Endothelial cell (in vitro differentiated cells): ENCODE measurements around the gene ATP1A4. TPM values are rescaled to one million over a fixed set of nuclear protein-coding genes. Genes with fewer than 3 reads are reported as not detected.

Experiments used
- DNase-seq: peaks from one replicate; pipeline ENCODE4 v3.0.0; 2021; ENCODE audit warnings: low spot score
- H3K27ac Mint-ChIP-seq: one replicate; pipeline ENCODE4 v1.8.0; 2021; ENCODE audit warnings: mixed read lengths, inconsistent platforms; ENCODE audit not compliant: unreplicated experiment
- H3K27me3 Mint-ChIP-seq: one replicate; pipeline ENCODE4 v1.8.0; 2021; ENCODE audit warnings: mild to moderate bottlenecking, moderate library complexity, mixed read lengths, inconsistent platforms; ENCODE audit not compliant: unreplicated experiment
- H3K36me3 Mint-ChIP-seq: one replicate; pipeline ENCODE4 v1.8.0; 2021; ENCODE audit warnings: mild to moderate bottlenecking, low read depth, mixed read lengths, inconsistent platforms; ENCODE audit not compliant: unreplicated experiment
- H3K4me1 Mint-ChIP-seq: one replicate; pipeline ENCODE4 v1.8.0; 2021; ENCODE audit warnings: mild to moderate bottlenecking, mixed read lengths, inconsistent platforms; ENCODE audit not compliant: unreplicated experiment
- H3K4me3 Mint-ChIP-seq: one replicate; pipeline ENCODE4 v1.8.0; 2021; ENCODE audit warnings: mild to moderate bottlenecking, mixed read lengths, inconsistent platforms; ENCODE audit not compliant: unreplicated experiment
- H3K9me3 Mint-ChIP-seq: one replicate; pipeline ENCODE4 v1.8.0; 2021; ENCODE audit warnings: mixed read lengths, inconsistent platforms; ENCODE audit not compliant: unreplicated experiment
- CTCF ChIP-seq: fragments of 200-600 bp; sonication (generic); IDR thresholded peaks from one replicate; pipeline ENCODE4 v1.5.0; 2021; ENCODE audit warnings: antibody characterized with exemption; ENCODE audit not compliant: unreplicated experiment
- total RNA-seq: library from RNA; stranded (reverse); fragmentation: NEBNext Ultra II Directional; extraction: Animal tissue kit (Norgen Biotek cat#: 25700); gene quantifications from one replicate; pipeline ENCODE4 v1.2.1, GENCODE V29; 2021; ENCODE audit not compliant: unreplicated experiment

ATP1A4 gene
- total RNA-seq, 1 donor from 2014 or later: not detected

DNA sequence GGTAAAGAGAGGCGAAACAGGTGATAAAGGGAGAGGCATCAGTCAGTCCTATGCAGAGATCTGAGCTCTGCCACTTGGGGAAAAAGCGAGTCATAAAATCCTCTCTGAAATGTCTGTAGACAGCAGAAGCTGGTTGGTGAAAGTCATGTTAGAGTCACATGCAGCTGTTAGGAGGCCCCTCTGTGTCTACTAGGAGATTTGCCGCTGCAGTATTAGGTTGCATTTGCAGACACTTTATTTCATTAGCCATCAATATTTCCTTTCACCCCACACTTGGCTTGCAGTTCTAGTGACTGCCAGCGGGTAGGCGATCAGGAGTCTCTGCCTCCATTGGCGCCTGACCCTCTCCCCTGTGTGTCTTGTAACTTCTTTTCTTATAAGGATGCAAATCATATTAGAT, 16.2 kb downstream of the ATP1A4 start:
- no peaks in the 10 kb centered on the region for H3K9me3 Mint-ChIP-seq
- DNase-seq: no peak
- no peak overlapping the region for H3K27ac Mint-ChIP-seq
- H3K4me1 Mint-ChIP-seq: peaks cover 10% of the 10 kb centered on the region
- no peak overlapping the region for H3K4me3 Mint-ChIP-seq
- H3K36me3 Mint-ChIP-seq: no peaks in the 10 kb centered on the region
- TF ChIP-seq CTCF: no peak
- H3K27me3 Mint-ChIP-seq: no peaks in the 10 kb centered on the region

DNA sequence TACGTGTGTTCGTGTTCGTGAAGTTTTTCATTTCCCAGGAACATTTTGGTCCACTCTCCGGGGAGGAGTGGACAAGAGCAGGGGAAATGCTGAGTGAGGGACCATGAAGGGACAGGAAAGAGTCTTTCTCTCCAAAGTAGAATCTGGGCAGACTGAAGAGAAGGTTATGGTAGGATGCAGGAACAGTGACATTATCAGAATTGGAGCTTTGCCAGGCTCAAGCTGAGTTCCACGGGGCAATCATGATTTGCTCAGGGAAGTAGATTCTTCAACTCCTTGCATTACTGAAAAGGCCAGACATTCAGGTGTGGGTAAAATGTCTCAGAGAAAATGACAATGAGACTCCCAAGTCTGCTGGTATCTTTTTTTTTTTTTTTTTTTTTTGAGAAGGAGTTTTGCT, 16.6 kb downstream of the ATP1A4 start:
- no peak for DNase-seq
- Mint-ChIP-seq H3K27me3 (no peaks in the 10 kb centered on the region), H3K27ac (no peak overlapping the region), H3K9me3 (no peaks in the 10 kb centered on the region), H3K4me1 (peaks cover 14% of the 10 kb centered on the region), H3K36me3 (no peaks in the 10 kb centered on the region), H3K4me3 (no peak overlapping the region)
- TF ChIP-seq CTCF: no peak

DNA sequence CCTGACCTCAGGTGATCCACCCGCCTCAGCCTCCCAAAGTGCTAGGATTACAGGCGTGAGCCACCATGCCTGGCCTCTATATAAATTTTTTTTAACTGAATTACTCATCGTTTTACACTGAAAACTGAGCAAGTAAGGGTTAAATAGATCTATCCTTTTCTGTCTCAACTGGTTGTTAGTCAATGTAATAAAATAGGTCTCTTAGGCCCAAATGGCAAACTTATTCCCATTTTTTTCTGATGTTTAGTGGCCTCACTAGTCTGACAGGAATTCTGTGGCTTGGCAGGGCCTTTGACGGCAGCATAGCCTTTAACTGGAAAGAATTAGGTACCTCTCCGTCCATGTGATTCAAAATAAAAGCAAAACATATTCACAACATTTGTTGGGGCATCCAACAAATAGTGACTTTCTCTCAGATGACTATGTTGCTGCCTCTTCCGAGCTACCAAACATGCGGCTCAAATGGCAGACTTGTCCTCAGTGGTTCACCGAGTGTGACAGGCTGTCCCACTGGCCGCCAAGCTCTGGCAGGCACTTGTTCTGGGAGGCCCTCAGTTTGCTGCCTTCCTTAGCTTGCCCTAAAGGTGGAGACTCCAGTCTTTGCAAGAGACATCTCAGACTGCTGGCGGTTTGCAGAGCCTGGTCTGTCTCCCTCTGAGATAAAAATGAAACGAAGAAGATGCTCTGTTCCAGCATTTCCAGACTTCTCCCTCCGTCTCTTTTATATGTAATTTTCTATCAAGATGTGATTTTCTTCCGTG, 17.4 kb downstream of the ATP1A4 start:
- Mint-ChIP-seq H3K9me3 (no peaks in the 10 kb centered on the region), H3K4me3 (no peak overlapping the region), H3K36me3 (no peaks in the 10 kb centered on the region), H3K27ac (no peak overlapping the region), H3K27me3 (no peaks in the 10 kb centered on the region), H3K4me1 (peaks cover 14% of the 10 kb centered on the region)
- no peak for TF ChIP-seq CTCF
- no peak for DNase-seq

DNA sequence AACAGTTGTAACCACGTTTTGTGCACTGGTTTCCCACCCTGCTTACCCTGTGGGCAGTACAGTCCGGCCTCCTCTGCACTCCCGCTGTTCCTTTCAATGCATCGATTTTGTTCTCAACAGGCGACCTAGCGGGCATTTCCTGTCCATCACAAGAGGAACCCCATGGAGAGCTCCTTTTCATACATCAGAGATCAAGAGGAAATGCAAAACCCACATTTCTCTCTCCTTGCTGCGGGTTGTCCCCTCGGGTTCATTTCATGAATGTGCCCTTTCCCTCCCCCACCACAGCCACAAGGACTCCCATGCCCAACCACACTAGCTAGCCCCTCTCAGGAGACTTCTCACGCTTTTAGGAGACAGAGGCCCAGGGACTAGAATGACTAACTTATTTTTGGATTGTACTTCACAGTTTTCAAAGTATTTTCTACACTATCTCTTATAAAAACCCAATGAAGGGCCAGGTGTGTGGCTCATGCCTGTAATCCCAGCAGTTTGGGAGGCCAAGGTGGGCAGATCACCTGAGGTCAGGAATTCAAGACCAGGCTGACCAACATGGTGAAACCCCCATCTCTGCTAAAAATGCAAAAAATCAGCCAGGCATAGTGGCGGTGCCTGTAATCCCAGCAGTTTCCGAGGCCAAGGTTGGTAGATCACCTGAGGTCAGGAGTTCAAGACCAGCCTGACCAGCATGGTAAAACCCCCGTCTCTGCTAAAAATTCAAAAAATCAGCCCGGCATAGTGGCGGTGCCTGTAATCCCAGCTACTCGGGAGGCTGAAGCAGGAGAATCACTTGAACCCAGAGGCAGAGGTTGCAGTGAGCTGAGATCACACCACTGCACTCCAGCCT, 18.4 kb downstream of the ATP1A4 start:
- no peak for TF ChIP-seq CTCF
- Mint-ChIP-seq H3K4me3 (no peak overlapping the region), H3K9me3 (no peaks in the 10 kb centered on the region), H3K27ac (peak overlapping the region; percentile 26), H3K36me3 (no peaks in the 10 kb centered on the region), H3K27me3 (no peaks in the 10 kb centered on the region), H3K4me1 (peaks cover 14% of the 10 kb centered on the region)
- DNase-seq: no peak

DNA sequence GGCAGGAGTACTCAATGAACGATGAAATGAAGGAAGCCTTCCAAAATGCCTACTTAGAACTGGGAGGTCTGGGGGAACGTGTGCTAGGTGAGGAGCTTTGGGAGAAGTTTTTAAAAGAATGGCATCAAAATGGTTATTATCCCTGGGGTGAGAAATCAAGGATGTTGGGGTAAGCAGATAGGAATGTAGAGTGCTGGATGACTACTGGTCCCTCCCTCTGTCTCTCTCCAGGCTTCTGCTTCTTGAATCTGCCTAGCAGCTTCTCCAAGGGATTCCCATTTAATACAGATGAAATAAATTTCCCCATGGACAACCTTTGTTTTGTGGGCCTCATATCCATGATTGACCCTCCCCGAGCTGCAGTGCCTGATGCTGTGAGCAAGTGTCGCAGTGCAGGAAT, 20.0 kb downstream of the ATP1A4 start:
- no peak for TF ChIP-seq CTCF
- Mint-ChIP-seq H3K4me3 (no peak overlapping the region), H3K9me3 (no peaks in the 10 kb centered on the region), H3K4me1 (peaks cover 14% of the 10 kb centered on the region), H3K27ac (no peak overlapping the region), H3K27me3 (no peaks in the 10 kb centered on the region), H3K36me3 (no peaks in the 10 kb centered on the region)
- no peak for DNase-seq
